ENCODE data around the gene PACS2.
"Not testable (repeated sequence)": the region's sequence is repeated elsewhere in the genome, so short reads cannot be mapped to it uniquely, and the experiment has no call there.

PACS2 gene

GRCh38 chr14:105351920-105352851 is 37.6 kb downstream of the PACS2 start:
- DNase-seq, result peak; percentile 92

GRCh38 chr14:105353136-105353535 is 38.6 kb downstream of the PACS2 start:
- DNase-seq, result no peak

DNA sequence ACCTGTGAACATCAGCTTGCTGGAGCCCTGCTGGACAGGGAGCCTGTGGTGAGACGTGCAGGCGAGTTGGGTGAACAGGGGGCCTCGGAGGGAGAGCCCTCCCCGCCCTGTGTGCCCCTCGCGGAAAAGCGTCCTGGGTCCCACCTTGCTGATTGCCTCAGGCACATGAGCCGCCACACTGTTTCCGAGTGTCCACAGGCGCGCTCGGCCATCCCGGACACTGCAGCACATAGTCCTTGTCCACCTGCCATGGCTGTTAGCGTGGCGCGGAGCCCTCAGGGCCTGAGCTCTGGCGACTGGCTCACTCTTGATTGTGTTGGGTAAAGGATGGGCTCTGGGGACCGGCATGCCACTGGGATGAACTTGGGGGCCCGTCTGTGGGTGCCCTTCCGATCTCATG is 40.0 kb downstream of the PACS2 start:
- DNase-seq, result no peak

GRCh38 chr14:105355049-105355575 is 40.6 kb downstream of the PACS2 start:
- no peak for DNase-seq

GRCh38 chr14:105355850-105356604 is 41.5 kb downstream of the PACS2 start:
- no peak for DNase-seq

DNA sequence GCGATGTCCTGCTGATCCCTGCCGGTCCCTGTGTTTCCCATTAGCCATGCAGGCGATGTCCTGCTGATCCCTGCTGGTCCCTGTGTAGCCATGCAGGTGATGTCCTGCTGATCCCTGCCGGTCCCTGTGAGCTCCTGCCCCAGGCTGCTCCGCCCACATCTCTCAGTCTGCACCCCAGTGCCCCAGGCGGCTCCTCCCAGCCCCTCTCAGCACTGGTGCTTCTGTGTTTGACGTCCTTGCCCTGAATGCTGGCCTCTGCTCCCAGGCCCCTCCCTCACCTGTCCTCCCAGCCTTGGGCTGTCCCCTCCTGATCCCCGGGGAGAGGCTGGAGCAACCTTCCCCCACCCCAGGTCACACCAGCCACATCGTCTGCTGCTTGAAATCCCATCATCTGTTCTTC is 42.4 kb downstream of the PACS2 start:
- no peak for DNase-seq

GRCh38 chr14:105357626-105358025 is 43.1 kb downstream of the PACS2 start:
- no peak for DNase-seq

DNA sequence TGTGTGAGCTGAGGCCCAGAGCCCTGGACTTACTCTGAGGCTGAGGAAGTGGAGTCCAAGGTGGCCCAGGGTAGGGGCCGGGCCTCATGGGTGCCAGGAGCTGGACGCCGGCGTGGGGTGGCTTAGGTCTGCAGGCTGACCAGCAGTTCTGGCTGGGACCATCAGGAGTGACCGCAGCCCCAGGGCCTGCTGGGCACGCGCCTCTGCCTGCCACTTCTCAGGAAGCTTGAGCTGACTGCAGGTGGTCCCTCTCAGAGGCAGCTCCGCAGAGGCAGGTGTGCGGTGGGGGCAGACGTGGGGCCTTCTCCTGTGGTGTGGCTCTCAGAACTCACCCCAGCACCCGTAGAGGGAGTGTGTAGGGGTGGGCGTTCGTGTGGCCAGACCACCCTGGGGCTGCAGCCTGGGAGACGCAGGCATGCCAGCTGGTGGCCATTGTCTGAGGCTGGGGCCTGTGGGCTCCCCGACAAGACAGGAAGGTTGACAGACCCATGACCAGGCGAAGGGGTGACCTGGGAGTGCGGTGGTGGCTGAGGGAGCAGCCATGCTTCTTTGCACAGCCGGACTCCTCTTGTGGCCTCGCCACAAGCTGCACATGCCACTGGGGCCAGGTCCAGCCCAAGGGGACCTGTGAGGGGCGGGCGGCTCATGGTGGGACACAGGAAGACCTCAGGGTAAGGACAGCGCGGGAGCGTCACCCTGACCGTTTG is 43.7 kb downstream of the PACS2 start:
- no peak for DNase-seq

DNA sequence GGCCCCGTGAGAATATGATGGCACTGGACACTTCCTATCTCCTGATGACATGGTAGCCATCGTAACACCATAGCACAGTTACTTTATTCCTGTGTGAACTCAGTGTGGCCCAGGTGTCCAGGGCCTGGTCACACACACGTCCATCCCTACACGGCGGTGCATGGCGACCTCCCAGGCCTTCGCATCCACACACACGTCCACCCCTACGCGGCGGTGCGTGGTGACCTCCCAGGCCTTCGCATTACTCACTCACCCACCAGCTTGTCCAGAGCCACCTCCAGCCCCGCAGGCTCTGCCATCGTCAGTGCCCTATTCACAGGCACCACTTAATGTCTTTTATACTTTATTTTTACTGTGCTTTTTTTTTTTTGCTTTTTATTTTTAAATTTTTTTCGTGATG is 44.4 kb downstream of the PACS2 start:
- DNase-seq, result no peak

DNA sequence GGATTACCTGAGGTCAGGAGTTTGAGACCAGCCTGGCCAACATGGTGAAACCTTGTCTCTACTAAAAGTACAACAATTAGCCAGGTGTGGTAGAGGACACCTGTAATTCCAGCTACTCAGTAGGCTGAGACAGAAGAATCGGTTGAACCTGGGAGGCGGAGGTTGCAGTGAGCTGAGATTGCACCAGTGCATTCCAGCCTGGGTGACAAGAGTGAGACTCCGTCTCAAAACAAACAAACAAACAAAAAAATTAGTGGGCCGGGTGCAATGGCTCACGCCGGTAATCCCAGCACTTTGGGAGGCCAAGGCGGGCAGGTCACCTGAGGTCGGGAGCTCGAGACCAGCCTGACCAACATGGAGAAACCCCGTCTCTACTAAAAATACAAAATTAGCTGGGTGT is 46.9 kb downstream of the PACS2 start:
- not testable (repeated sequence) for DNase-seq

- DNase-seq, result peak; percentile 67
These were observed 49.5 kb downstream of the PACS2 start for GRCh38 chr14:105363847-105364708.

GRCh38 chr14:105365101-105365500 is 50.6 kb downstream of the PACS2 start:
- DNase-seq, result no peak

GRCh38 chr14:105365681-105366080 is 51.1 kb downstream of the PACS2 start:
- no peak for DNase-seq

DNA sequence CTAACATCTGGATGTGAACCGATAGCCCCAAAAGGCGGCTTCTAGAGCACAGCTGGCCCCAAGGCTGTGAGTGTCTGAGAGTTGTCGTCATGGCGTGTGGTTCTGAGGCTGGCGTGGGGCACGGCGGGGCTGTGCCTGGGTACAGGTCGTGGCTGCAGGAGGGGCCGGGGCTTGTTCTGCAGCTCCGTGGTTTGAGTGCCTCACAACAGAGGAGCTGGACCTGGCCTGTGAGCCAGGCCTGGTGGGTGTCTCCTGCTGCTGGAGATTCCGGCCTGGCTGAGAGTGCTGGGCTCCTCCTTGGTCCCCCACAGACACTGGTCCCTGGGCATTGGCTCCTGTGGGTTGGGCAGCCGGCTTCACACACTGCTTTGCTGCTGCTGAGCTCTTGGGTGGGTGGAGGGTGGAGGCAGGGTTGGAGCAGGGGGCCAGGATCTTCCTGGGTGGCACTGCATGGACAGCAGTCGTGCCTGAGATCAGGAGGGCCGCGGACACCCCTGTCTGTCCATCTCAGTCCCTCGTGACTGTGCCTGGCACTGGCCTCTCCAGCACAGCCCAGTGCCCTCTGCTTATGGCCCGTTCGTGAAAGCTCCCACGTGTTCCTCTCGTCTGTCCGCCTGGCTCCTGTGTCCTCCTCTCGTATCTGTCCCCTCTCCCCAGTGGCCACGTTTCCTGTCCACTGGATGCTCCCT is 52.0 kb downstream of the PACS2 start:
- DNase-seq, result no peak

GRCh38 chr14:105367116-105368031 is 52.8 kb downstream of the PACS2 start:
- no peak for DNase-seq

- no peak for DNase-seq
These were observed 53.5 kb downstream of the PACS2 start for GRCh38 chr14:105368032-105368417.

GRCh38 chr14:105368426-105368825 is 53.9 kb downstream of the PACS2 start:
- no peak for DNase-seq

DNA sequence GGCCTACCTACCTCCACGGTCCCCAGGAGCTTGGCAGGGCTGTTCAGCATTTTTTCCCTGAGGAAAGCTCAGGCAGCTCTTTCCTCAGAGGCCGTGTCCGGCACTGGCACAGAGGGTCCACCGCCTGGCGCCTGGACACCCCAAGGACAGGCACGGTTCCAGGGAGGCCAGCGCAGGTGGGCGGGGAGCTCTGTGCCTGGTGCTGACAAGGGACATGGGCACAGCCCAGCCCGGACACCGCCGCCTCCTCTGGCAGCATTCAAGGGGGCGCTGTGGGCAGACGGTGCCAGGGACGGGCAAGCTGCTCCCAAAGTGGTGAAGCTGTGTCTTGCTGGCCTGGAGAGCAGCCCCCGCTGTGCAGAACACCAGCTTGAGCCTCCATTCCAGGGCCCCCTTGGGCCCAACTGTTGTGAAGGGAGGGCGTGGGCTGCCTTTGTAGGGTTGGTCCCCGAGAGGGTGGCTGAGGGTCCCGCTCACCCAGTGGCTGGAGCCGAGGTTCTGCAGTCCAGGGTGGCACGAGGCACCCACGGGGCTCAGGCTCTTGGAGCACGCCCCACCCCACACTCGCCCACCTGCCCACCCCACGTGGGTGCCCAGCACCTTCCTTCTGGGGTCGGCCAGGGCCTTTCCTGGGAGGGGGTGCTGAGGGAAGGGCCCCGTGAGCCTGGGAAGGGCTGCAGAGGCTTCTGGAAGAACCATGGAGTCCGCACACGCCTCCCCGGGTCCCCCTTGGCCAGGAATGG is 54.5 kb downstream of the PACS2 start:
- no peak for DNase-seq

- no peak for DNase-seq
These were observed 55.1 kb downstream of the PACS2 start for GRCh38 chr14:105369653-105370040.

- no peak for DNase-seq
These were observed 59.8 kb downstream of the PACS2 start for GRCh38 chr14:105374389-105374788.

Data from CD4-positive, alpha-beta T cell treated with Interleukin-17A for 4 hours (primary cell).